GM19239 (cell line): ENCODE data around the gene ARF3.

Experiments used
- DNase-seq: peaks from one replicate; pipeline ENCODE4 v3.0.0; 2011; ENCODE audit warnings: low spot score; ENCODE audit not compliant: insufficient read length
- FAIRE-seq: peaks from 2 replicates; lab custom pipeline; 2011; peaks lifted over from hg19 to GRCh38; lab: Jason Lieb, UNC

Gene ARF3

DNA sequence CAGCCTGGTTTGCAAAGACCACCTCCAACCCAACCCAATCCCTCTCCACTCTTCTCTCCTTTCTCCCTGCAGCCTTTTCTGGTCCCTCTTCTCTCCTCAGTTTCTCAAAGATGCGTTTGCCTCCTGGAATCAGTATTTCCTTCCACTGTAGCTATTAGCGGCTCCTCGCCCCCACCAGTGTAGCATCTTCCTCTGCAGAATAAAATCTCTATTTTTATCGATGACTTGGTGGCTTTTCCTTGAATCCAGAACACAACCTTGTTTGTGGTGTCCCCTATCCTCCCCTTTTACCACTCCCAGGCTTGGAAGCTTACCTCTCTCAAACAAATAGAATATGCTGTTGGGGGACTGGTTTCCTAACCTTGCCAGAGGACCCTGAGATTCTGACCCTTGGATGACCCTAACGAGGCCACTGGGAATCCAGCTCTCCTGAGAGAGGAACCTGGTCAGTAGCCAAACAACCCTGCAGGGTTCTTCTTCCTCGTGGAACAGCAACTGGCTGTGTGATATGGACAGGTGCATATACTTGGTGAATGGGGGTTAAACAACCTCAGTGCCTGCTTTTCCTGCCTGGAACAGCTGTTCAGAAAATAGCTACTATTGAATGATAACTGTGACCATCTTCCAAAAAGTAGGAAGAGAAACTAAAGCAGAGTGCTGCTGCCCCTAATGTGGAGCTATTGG, 25.3 kb upstream of the ARF3 start:
- DNase-seq (no peak), FAIRE-seq (no peak)

DNA sequence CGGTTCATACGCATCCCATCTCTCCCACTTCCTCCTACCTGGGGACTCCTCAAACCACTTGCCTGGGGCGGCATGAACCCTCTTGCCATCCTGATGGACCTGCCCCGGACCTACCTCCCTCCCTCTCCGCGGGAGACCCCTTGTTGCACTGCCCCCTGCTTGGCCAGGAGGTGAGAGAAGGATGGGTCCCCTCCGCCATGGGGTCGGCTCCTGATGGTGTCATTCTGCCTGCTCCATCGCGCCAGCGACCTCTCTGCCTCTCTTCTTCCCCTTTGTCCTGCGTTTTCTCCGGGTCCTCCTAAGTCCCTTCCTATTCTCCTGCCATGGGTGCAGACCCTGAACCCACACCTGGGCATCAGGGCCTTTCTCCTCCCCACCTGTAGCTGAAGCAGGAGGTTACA, 24.5 kb upstream of the ARF3 start:
- FAIRE-seq (no peak), DNase-seq (no peak)

DNA sequence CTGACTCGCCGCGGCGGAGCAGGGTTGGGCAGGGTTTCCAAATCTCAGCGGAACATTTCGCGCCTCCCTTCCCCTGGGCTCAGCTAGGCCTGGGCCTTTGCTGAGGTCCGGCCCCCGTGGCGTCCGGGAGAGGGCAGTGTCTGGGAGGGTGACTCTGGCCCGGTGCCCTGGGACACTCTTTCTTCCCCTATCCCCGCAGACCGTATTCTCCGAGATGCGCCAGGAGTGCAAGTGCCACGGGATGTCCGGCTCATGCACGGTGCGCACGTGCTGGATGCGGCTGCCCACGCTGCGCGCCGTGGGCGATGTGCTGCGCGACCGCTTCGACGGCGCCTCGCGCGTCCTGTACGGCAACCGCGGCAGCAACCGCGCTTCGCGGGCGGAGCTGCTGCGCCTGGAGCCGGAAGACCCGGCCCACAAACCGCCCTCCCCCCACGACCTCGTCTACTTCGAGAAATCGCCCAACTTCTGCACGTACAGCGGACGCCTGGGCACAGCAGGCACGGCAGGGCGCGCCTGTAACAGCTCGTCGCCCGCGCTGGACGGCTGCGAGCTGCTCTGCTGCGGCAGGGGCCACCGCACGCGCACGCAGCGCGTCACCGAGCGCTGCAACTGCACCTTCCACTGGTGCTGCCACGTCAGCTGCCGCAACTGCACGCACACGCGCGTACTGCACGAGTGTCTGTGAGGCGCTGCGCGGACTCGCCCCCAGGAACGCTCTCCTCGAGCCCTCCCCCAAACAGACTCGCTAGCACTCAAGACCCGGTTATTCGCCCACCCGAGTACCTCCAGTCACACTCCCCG, 23.9 kb upstream of the ARF3 start:
- no peak for FAIRE-seq
- DNase-seq: no peak

DNA sequence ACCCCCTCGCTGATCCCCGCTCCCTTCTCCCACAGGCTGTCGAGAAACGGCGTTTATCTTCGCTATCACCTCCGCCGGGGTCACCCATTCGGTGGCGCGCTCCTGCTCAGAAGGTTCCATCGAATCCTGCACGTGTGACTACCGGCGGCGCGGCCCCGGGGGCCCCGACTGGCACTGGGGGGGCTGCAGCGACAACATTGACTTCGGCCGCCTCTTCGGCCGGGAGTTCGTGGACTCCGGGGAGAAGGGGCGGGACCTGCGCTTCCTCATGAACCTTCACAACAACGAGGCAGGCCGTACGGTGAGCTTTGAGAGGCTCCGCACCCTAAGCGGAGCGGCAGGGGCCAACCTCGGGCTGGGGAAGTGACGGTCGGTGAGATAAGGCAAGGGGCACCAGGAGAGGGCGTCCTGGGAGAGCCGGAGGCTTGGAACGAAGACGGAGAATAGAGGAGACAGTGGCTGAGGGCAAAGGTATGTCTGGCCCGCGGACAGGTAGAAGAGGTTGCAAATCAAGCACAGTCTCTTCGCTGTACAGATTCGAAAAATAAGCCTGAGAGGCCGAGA, 23.2 kb upstream of the ARF3 start:
- no peak for FAIRE-seq
- DNase-seq: no peak

DNA sequence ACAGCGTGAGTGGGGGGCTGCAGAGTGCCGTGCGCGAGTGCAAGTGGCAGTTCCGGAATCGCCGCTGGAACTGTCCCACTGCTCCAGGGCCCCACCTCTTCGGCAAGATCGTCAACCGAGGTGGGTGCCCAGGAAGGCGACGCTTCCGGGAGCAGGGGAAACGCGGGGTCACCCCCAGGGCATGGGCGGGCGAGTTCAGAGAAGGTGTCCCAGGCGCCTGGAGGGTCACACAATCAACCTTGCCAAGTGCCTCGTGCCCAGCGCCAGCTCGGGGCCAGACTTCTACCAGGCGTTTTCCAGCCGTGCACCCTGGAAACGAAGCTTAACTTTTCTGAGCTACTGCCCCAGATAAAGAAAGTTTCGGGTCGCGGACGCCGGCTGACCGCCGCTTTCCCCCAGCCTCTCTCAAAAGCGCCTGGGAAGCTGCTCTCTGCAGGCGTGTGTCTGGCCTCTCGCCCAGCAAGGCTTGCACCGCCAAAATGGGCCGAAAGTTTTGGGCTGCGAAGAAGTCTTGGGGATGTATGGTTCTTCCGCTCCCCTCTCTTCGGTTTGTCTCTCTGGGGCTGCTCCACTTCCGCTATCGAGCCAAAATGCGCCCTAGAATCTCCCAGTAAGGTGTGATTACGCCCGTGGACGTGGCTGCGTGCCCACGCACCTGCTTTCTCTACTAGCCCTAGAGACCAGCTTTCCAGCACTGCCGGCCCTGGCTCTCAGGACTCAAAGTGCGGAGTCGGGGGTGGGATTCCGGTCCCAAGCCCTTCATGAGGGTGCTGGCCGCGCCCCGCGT, 22.5 kb upstream of the ARF3 start:
- peak; percentile 58 for FAIRE-seq

DNA sequence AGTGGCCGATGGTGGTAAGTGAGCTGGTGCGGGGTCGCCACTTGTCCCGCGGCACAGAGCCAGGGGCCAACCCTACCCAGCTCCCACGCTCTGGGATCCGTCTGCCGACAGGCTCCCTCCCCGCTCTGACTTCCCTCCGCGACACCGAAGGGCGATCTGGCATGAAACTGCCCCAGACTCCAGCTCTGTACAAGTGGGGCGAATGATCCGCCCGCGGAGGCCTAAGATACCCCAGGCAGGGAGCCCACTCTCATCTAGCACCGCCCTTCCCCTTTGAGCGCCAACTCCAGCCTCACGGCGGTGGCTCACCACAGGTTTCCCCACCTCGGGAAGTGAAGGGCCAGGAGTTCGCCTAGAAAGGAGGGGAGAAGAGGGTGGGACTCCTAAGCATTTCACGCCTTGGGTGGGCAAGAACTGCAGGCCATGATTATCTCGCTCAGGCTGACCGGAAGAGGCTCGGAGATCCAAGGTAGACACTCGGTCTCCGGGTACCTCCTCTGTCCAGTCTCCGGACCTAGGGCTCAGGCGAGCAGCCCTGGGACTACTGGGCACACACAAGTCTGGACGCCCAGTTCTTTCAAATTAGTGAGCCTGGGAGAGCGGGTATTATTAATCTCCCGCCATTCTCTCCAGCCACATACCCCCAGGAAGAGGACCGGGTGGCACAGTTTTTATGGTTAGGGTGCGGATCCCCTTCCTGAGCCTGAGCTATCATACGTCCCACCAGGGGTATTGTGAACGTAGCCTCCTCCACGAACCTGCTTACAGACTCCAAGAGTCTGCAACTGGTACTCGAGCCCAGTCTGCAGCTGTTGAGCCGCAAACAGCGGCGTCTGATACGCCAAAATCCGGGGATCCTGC, 21.7 kb upstream of the ARF3 start:
- FAIRE-seq: no peak

More for the DNA sequence above, 22.5 kb upstream of the ARF3 start:
- no peak for DNase-seq

DNA sequence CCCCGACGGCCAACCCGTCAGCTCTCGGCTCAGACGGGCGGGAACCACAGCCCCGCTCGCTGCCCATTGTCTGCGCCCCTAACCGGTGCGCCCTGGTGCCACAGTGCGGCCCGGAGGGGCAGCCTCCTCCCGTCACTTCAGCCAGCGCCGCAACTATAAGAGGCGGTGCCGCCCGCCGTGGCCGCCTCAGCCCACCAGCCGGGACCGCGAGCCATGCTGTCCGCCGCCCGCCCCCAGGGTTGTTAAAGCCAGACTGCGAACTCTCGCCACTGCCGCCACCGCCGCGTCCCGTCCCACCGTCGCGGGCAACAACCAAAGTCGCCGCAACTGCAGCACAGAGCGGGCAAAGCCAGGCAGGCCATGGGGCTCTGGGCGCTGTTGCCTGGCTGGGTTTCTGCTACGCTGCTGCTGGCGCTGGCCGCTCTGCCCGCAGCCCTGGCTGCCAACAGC, 21.0 kb upstream of the ARF3 start, which contains the start of gene WNT1:
Gene WNT1, plus strand, starts transcription at position 32 of the 450 bp plus-strand sequence. Its CDS starts 329 bp downstream, at position 361.
- DNase-seq (no peak), FAIRE-seq (no peak)

More for the DNA sequence above, 21.7 kb upstream of the ARF3 start:
- DNase-seq: no peak

DNA sequence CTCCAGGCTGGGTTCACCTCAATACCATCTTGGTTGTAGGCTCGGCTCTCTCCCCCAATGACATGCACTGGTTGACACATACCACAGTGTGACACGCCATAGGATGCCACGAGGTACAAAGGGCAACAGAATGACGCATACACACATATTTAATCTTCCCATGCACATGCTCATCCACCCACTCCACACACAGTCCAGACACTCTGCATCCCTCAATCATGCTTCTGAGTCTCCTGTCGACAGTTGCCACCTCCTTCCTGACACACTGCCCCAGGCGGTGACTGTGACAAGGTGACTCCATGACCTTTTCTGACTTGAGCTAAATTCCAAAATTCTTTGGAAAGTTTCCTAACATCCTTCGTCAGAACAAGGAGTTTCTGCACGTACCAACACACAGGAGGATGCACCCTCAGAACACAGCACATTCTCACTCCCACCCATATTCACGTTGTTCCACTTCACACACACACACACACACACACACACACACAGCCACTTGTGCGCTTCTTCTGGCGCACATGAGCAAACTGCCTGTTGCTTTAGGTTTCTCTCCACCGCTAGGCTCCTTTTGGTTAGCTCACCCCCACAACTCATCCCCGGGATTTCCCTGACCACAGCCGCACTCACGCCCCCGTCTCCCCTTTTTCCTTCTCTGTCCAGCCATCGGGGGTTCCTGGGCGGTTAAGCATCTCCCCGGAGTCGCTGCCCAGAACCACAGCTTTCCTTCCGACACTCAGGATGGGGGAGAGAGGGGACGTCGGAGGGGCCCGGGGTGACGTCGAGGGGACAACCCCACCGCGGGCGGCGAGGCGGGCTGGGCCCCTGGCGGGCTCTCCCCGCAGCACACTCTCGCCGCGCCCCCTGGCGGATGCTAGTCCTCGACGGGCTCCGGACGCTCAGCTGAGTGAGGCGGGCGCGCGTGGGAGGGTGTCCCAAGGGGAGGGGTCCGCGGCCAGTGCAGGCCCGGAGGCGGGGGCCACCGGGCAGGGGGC, 20.3 kb upstream of the ARF3 start:
- DNase-seq: no peak
- FAIRE-seq: no peak

DNA sequence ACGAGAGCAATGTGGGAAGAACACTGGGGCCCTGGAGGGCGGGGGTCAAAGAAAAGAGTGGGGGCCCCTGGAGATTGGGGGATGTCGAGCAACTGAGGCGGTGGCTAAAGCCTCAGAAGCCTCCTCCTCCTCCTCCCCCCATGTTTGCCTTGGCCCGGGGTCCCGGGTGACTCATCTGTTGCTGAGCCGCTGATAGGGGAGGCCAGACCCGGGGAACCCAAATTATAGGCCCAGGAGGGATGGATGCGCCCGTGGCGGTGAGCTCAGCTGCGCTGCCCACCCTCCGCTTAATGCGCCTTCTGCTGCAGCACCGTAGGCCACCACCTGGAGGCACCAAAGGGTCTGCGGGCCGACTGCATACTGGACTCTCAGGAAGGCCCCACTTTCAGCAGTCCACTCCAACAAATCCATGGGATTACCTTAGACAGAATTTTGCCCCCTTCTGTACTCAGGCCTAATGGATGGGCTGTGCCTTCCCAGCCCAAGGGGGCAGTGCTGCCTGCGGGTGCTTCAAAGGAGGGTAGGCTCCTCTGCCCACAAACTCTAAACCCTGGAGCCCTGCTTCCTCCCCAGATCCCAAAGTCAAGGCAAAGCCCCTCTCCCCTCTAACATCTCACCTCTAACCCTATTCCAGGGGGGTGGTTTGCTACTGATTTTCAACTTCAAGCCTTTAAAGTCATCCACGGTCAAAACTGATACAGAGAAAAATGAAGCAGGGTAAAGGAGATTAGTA, 16.8 kb upstream of the ARF3 start:
- DNase-seq (no peak), FAIRE-seq (no peak)

DNA sequence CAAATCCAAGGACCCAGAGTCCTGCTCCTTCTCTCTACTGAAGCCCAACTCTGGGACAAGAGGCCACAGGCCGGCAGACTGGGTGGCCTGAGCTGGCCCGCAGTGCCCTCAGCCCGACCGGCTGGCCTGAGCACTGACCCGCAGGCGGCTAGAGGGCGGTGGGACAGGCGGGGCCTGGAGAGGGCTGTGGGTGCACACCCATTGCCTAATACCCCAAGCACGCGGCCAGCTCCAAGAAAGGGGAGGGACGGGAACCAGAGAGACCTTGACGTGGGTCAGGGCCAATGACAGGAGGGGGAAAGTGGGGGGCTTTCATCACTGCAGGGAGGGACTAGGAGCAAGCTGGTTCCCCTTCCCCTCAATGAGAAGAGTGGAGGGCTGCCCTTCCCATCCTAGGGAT, 16.2 kb upstream of the ARF3 start:
- DNase-seq (no peak), FAIRE-seq (no peak)

DNA sequence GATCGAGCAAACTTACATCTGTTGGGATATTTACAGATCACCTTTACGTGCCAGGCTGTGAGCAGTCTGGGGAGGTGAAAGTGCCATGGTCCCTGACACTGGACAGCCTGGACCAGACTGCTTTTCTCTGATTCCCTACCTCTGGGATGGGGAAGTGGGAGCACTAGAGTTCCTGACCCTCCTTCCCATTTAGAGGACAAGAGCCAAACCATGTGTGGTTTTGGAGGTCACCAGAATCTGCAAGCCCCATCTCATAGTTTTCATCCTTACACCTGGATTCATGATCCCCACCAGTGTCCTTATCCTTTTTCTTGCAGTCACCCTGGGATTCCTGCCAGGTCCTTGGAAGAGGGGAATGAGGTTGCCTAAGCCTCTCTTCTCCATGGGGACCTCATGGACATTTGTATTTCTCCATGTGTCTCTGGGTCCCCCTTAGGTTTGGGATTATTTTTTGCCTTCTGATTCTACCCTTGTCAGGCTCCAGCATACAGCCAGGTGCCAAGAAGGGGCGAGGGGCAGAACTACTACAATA, 15.7 kb upstream of the ARF3 start:
- no peak for FAIRE-seq
- no peak for DNase-seq

DNA sequence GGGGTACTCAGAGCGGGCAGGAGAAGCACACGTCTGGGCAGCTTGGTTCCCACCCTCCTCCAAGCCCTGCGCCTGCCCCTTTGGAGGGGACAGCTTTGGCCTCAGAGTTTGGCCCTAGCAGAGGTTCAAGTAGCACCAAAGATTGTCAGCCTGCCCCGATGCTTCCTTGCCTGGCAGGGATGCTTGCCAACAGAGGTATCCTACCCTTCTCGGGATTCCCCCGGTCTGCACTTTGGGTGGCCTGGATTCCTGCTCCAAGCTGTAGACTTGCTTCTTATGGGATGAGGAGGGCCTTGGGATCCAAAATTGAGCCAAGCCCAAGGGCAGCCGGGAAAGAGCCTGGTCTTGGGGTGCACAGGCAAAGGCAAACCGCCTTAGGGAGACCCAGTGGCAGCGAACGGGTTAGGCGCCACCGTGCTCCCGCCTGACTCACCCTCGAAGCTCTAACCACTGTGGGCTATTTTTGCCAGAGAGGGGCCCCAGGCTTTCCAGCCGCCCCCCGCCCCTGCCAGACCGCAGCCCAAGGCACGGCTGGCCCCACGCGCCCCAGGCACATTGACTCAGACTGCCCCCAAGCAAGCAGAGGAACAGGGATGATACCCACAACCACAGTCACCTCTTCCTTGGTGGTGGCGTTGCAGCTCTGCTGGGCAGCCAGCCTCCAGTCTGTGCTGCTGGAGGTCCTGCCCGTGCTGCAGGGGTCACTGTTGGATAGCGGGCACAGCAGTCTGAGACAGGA, 15.1 kb upstream of the ARF3 start:
- no peak for FAIRE-seq
- DNase-seq: no peak

DNA sequence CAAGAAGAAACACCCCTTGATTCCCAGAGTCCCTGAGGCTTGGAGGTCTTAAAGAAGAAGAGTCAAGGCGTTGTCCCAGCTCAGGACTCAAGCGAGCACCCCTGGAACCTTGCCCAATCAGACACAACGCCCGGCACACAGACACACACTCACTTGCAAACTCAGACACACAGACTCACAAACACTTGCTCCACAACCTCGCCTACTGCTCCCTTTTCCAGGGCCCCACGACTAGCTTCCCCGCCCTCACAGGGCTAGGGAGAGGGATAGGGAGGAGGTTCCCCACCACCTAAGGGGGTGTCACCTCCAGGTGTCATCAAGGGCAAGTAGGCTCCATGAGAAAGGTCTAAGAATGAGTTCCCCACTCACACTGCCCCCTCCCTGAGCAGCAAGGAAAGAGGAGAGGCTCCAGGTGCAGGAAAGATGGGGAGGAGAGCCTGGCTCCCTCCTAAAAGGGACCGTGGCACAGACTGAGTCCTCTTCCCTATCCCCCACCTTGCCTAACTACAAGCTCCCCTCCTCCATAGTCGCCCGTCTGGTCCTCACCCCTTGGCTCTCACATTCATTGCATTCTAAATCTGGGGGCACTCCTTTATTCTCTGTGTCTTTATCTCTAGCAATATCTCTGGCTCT, 13.5 kb upstream of the ARF3 start:
- no peak for FAIRE-seq

DNA sequence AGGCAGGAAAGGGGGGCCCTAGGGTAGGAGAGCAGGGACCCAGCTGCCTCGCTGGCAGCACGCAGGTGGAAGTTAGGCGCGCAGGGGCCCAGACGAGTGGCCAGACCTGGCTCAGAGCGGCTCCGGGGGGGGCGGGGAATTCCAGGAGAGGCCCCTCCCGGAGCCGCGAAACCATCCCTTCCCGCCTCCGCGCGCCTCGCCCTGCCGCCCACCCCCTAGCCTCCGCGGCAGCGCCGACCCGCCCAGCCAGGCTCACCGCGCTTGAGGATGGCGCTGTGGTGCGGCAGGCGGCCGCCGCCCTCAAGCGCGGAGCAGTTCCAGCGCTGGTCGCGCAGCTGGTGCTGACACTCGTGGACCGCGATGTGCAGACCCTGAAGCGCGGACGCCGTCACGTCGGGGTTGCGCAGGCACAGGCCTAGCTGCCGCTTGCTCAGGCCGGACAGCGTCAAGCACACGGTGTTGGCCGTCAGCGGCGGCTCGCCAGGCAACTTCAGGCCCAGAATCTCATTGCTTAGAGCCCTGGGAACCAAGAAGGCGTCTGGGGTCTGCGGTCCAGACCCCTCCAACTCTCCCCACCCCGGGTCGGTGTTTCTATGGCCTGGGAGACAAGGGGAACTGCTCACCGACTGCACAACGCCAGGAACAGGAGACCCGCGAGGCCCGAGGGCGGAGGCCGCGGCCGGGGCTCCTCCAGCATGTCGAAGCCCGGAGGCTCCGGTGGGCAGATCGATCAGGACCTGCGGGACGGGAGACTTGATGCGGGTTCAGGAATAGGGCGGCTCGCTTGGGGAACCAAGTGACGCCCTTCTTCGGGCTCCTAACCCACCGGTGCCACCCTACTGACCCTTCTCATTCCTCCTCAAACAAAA, 12.8 kb upstream of the ARF3 start:
- no peak for FAIRE-seq
- no peak for DNase-seq

More for the DNA sequence above, 13.5 kb upstream of the ARF3 start:
- DNase-seq: no peak

DNA sequence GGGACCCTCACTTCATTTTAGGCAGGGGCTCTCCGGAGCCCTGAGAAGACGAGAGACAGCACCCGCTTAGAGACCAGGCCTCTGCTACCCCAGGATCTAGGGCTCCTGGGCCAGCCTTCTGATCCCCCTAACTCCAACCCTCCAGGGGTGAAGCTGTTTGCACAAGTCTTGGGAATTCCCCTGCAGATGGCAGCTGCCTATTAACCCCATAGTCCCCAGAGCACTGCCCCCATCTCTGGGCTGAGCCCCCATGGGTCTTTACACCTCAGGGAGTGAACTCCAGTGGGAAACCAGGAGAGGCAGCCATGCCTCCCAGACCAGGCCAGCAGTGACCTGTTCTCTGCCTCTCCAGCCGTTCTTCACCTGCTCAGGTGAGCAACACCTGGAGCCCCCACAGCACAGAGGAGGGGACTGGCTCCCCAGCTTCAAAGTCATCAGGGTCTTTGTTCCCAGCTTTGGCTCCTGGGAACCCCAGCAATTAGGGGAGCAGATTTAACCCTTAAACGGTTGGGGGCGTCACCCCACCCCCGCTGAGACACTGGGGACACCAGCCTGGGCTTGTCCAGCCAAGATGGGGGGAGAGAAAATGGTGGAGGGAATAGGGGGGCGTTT, 12.0 kb upstream of the ARF3 start:
- DNase-seq (no peak), FAIRE-seq (no peak)
